ENCODE data around the gene AUNIP.

AUNIP gene

GRCh38 chr1:25792115-25792514, 67.1 kb downstream of the AUNIP start:
- no peak overlapping the region for H2AK5ac ChIP-seq (ENCODE audit: low read length, severe bottlenecking)
- no peak overlapping the region for H3K27ac ChIP-seq (ENCODE audit: low read length, poor library complexity, severe bottlenecking)
- H3K4ac ChIP-seq (ENCODE audit: low read depth in 1 of 2, low read length in 2 of 2), result no peak overlapping the region
- H2BK120ac ChIP-seq (ENCODE audit: low read depth, low read length), result no peak overlapping the region
- H3K27me3 ChIP-seq (ENCODE audit: control insufficient read depth in 1 of 2, insufficient read depth in 1 of 2, low read length in 2 of 2), result peaks cover 0 to 14% of the 10 kb centered on the region in 2 experiments
- 53% methylated on average over 3 of the region's 4 CpGs for WGBS
- H3K9ac ChIP-seq (ENCODE audit: low read length), result no peak overlapping the region
- H3K4me3 ChIP-seq (ENCODE audit: insufficient read depth in 1 of 2, low read depth in 1 of 2, low read length in 2 of 2), result no peak overlapping the region
- peaks cover 1% of the 10 kb centered on the region for H3K4me1 ChIP-seq (ENCODE audit: control insufficient read depth, insufficient read depth, low read depth, low read length)
- no peak overlapping the region for H4K8ac ChIP-seq (ENCODE audit: low read length)
- DNase-seq, result no peak
- H3K4me2 ChIP-seq (ENCODE audit: low read length, poor library complexity, severe bottlenecking), result no peak overlapping the region
- no peak overlapping the region for H3K18ac ChIP-seq (ENCODE audit: low read depth in 1 of 2, low read length in 2 of 2)
- no peak overlapping the region for H2BK15ac ChIP-seq (ENCODE audit: low read depth, poor library complexity, severe bottlenecking)
- no peak overlapping the region for H3K14ac ChIP-seq (ENCODE audit: low read length in 2 of 2)
- H2BK5ac ChIP-seq (ENCODE audit: low read depth, low read length, poor library complexity, severe bottlenecking), result no peak overlapping the region
- no peak overlapping the region for H2BK12ac ChIP-seq (ENCODE audit: low read length in 2 of 2)
- H3K23ac ChIP-seq (ENCODE audit: low read length in 2 of 2), result no peak overlapping the region
- H3K9me3 ChIP-seq (ENCODE audit: control insufficient read depth, low read length), result no peaks in the 10 kb centered on the region
- H3K79me1 ChIP-seq (replicated peaks; ENCODE audit: low read length, poor library complexity, severe bottlenecking), result no peaks in the 10 kb centered on the region
- H4K91ac ChIP-seq (ENCODE audit: low read length), result no peak overlapping the region
- H2AFZ ChIP-seq (ENCODE audit: low read depth, low read length), result no peak overlapping the region
- H3K36me3 ChIP-seq (ENCODE audit: control insufficient read depth in 1 of 2, insufficient read depth in 2 of 2, low read depth in 1 of 2, low read length in 2 of 2), result peaks cover 0 to 21% of the 10 kb centered on the region in 2 experiments

DNA sequence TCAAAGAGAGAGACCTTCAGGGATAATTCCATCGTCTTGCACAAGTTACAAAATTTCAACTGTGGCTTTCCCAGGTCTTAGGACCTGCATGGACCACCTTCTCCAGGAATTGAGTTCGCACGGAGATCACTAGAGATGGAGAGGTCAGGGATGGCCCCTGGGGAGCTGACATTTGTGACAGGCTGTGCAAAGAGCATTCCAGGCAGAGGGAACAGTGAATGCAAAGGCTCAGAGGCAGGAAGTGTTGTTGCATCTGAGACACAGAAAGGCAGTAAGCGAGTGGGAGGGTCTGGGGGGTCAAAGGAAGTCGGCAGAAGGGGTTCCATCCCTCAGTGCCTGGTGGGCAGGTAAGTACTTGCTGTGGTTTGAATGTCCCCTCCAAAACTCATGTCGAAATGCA, 68.8 kb downstream of the AUNIP start:
- no peak overlapping the region for H3K9ac ChIP-seq (ENCODE audit: low read length)
- DNase-seq, result no peak
- H3K27ac ChIP-seq (ENCODE audit: low read length, poor library complexity, severe bottlenecking), result no peak overlapping the region
- H3K18ac ChIP-seq (ENCODE audit: low read depth in 1 of 2, low read length in 2 of 2), result no peak overlapping the region
- H4K8ac ChIP-seq (ENCODE audit: low read length), result no peak overlapping the region
- no peak overlapping the region for H2AFZ ChIP-seq (ENCODE audit: low read depth, low read length)
- H3K14ac ChIP-seq (ENCODE audit: low read length in 2 of 2), result no peak overlapping the region
- H3K4me2 ChIP-seq (ENCODE audit: low read length, poor library complexity, severe bottlenecking), result no peak overlapping the region
- H3K9me3 ChIP-seq (ENCODE audit: control insufficient read depth, low read length), result no peaks in the 10 kb centered on the region
- H3K23ac ChIP-seq (ENCODE audit: low read length in 2 of 2), result no peak overlapping the region
- no peak overlapping the region for H2BK15ac ChIP-seq (ENCODE audit: low read depth, poor library complexity, severe bottlenecking)
- peaks cover 0 to 29% of the 10 kb centered on the region in 2 experiments for H3K36me3 ChIP-seq (ENCODE audit: control insufficient read depth in 1 of 2, insufficient read depth in 2 of 2, low read depth in 1 of 2, low read length in 2 of 2)
- WGBS, result 87% methylated on average over 6 of the region's 6 CpGs
- H3K4me3 ChIP-seq (ENCODE audit: insufficient read depth in 1 of 2, low read depth in 1 of 2, low read length in 2 of 2), result no peak overlapping the region
- H3K79me1 ChIP-seq (replicated peaks; ENCODE audit: low read length, poor library complexity, severe bottlenecking), result no peaks in the 10 kb centered on the region
- H4K91ac ChIP-seq (ENCODE audit: low read length), result no peak overlapping the region
- H3K27me3 ChIP-seq (ENCODE audit: control insufficient read depth in 1 of 2, insufficient read depth in 1 of 2, low read length in 2 of 2), result peaks cover 0 to 14% of the 10 kb centered on the region in 2 experiments
- H3K4me1 ChIP-seq (ENCODE audit: control insufficient read depth, insufficient read depth, low read depth, low read length), result peaks cover 2% of the 10 kb centered on the region
- no peak overlapping the region for H2BK5ac ChIP-seq (ENCODE audit: low read depth, low read length, poor library complexity, severe bottlenecking)
- no peak overlapping the region for H3K4ac ChIP-seq (ENCODE audit: low read depth in 1 of 2, low read length in 2 of 2)
- no peak overlapping the region for H2AK5ac ChIP-seq (ENCODE audit: low read length, severe bottlenecking)
- no peak overlapping the region for H2BK12ac ChIP-seq (ENCODE audit: low read length in 2 of 2)
- no peak overlapping the region for H2BK120ac ChIP-seq (ENCODE audit: low read depth, low read length)

DNA sequence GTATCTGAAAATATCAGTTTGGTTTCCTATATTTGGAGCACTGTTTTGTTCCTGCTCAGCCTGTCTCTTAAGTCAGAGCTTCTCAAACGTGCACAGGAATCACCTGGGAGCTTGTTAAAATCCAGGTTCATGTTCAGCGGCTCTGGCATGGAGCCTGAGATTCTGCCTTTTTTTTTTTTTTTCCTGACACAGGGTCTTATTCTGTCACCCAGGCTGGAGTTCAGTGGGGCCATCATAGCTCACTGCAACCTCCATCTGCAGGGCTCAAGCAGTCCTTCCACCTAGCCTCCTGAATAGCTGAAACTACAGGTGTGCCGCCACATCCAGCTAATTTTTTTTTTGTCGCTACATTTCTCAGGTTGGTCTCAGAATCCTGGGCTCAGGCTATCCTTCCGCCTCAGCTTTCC, 71.5 kb downstream of the AUNIP start:
- Histone ChIP-seq H3K4me2 (ENCODE audit: low read length, poor library complexity, severe bottlenecking) (no peak overlapping the region), H3K18ac (ENCODE audit: low read depth in 1 of 2, low read length in 2 of 2) (no peak overlapping the region), H4K91ac (ENCODE audit: low read length) (no peak overlapping the region), H3K27me3 (ENCODE audit: control insufficient read depth in 1 of 2, insufficient read depth in 1 of 2, low read length in 2 of 2) (peaks cover 0 to 14% of the 10 kb centered on the region in 2 experiments), H2BK12ac (ENCODE audit: low read length in 2 of 2) (no peak overlapping the region), H3K23ac (ENCODE audit: low read length in 2 of 2) (no peak overlapping the region), H2BK5ac (ENCODE audit: low read depth, low read length, poor library complexity, severe bottlenecking) (no peak overlapping the region), H3K14ac (ENCODE audit: low read length in 2 of 2) (no peak overlapping the region), H3K9ac (ENCODE audit: low read length) (no peak overlapping the region), H3K36me3 (ENCODE audit: control insufficient read depth in 1 of 2, insufficient read depth in 2 of 2, low read depth in 1 of 2, low read length in 2 of 2) (peaks cover 0 to 51% of the 10 kb centered on the region in 2 experiments), H2BK15ac (ENCODE audit: low read depth, poor library complexity, severe bottlenecking) (no peak overlapping the region), H3K79me1 (replicated peaks; ENCODE audit: low read length, poor library complexity, severe bottlenecking) (no peaks in the 10 kb centered on the region), H3K27ac (ENCODE audit: low read length, poor library complexity, severe bottlenecking) (no peak overlapping the region), H3K9me3 (ENCODE audit: control insufficient read depth, low read length) (no peaks in the 10 kb centered on the region), H2AFZ (ENCODE audit: low read depth, low read length) (no peak overlapping the region), H3K4me3 (ENCODE audit: insufficient read depth in 1 of 2, low read depth in 1 of 2, low read length in 2 of 2) (no peak overlapping the region), H2AK5ac (ENCODE audit: low read length, severe bottlenecking) (no peak overlapping the region), H4K8ac (ENCODE audit: low read length) (no peak overlapping the region), H3K4me1 (ENCODE audit: control insufficient read depth, insufficient read depth, low read depth, low read length) (peaks cover 2% of the 10 kb centered on the region), H2BK120ac (ENCODE audit: low read depth, low read length) (no peak overlapping the region), H3K4ac (ENCODE audit: low read depth in 1 of 2, low read length in 2 of 2) (no peak overlapping the region)
- no peak for DNase-seq
- whole genome bisulfite sequencing, result 83% methylated on average over 5 of the region's 5 CpGs

- H3K9me3 ChIP-seq (ENCODE audit: control insufficient read depth, low read length), result no peaks in the 10 kb centered on the region
- H3K4ac ChIP-seq (ENCODE audit: low read depth in 1 of 2, low read length in 2 of 2), result no peak overlapping the region
- H3K4me2 ChIP-seq (ENCODE audit: low read length, poor library complexity, severe bottlenecking), result no peak overlapping the region
- H2BK12ac ChIP-seq (ENCODE audit: low read length in 2 of 2), result no peak overlapping the region
- peaks cover 0 to 14% of the 10 kb centered on the region in 2 experiments for H3K27me3 ChIP-seq (ENCODE audit: control insufficient read depth in 1 of 2, insufficient read depth in 1 of 2, low read length in 2 of 2)
- H3K27ac ChIP-seq (ENCODE audit: low read length, poor library complexity, severe bottlenecking), result no peak overlapping the region
- H2BK120ac ChIP-seq (ENCODE audit: low read depth, low read length), result no peak overlapping the region
- no peak overlapping the region for H2AK5ac ChIP-seq (ENCODE audit: low read length, severe bottlenecking)
- H3K4me3 ChIP-seq (ENCODE audit: insufficient read depth in 1 of 2, low read depth in 1 of 2, low read length in 2 of 2), result no peak overlapping the region
- H3K14ac ChIP-seq (ENCODE audit: low read length in 2 of 2), result no peak overlapping the region
- H3K23ac ChIP-seq (ENCODE audit: low read length in 2 of 2), result no peak overlapping the region
- H2AFZ ChIP-seq (ENCODE audit: low read depth, low read length), result no peak overlapping the region
- no peak overlapping the region for H2BK5ac ChIP-seq (ENCODE audit: low read depth, low read length, poor library complexity, severe bottlenecking)
- H3K18ac ChIP-seq (ENCODE audit: low read depth in 1 of 2, low read length in 2 of 2), result no peak overlapping the region
- no peak overlapping the region for H2BK15ac ChIP-seq (ENCODE audit: low read depth, poor library complexity, severe bottlenecking)
- H3K4me1 ChIP-seq (ENCODE audit: control insufficient read depth, insufficient read depth, low read depth, low read length), result peaks cover 5% of the 10 kb centered on the region
- WGBS, result 69% methylated on average over 8 of the region's 11 CpGs
- no peak for DNase-seq
- no peak overlapping the region for H4K8ac ChIP-seq (ENCODE audit: low read length)
- peaks cover 0 to 55% of the 10 kb centered on the region in 2 experiments for H3K36me3 ChIP-seq (ENCODE audit: control insufficient read depth in 1 of 2, insufficient read depth in 2 of 2, low read depth in 1 of 2, low read length in 2 of 2)
- H3K79me1 ChIP-seq (replicated peaks; ENCODE audit: low read length, poor library complexity, severe bottlenecking), result no peaks in the 10 kb centered on the region
- H3K9ac ChIP-seq (ENCODE audit: low read length), result no peak overlapping the region
- H4K91ac ChIP-seq (ENCODE audit: low read length), result no peak overlapping the region
Observed at GRCh38 chr1:25786887-25787759, 72.1 kb downstream of the AUNIP start.

All from mesenchymal stem cell (in vitro differentiated cells and primary cell).